NCI-H1436 (cell line): ENCODE measurements around the gene C5orf22.

Experiments used
- DNase-seq: peaks from one replicate; lab custom pipeline; 2025; lab: John Stamatoyannopoulos, UW

The C5orf22 gene

DNA sequence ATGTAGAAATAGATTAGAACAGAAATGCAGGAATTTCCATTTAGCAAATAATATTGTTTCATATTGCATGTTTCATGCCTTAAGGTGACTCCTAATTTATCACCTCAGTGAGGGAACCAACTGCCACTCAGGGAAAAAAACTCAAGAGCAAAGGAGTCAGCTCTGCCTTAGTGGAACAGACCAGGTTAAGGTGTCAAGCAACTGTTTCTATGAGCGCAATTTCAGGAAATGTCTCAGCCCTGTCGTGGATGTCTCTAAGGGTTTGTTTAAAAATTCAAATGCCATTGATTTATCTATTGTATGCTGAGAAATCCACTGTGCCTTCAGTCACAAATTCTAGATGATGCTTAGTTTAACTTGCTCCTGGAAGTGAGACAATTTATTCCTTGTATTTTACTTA is 72.1 kb downstream of the C5orf22 start:
- no peak for DNase-seq

DNA sequence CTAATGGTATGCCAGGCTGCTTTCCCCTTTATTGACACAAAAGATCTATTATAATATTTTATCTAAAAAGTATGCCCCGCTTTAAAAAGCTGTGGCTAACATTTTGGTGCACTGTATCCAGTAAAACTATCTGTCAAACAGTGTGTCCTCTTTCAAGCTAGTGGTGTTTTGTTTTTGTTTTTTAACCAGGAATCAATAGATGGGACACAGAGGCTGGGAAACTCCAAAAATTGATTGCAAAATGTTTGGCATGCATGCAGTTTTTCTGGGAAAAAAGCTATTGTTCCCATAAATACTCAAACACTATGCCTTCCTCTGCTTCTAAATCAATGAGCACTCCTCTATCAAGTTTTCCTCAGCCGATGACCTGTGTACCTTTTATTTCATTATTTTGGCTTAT is 72.5 kb downstream of the C5orf22 start:
- no peak for DNase-seq
